GM18909 (cell line): ENCODE results near the gene MRPS14.
"Not testable (repeated sequence)": the region's sequence is repeated elsewhere in the genome, so short reads cannot be mapped to it uniquely, and the experiment has no call there.

Experiments
- ATAC-seq: cut with Tn5 transposase; IDR thresholded peaks from one replicate; pipeline ENCODE4 v1.9.1; 2021; ENCODE audit warnings: mild to moderate bottlenecking; ENCODE audit not compliant: unreplicated experiment, poor library complexity

MRPS14 gene

GRCh38 chr1:175024773-175025172 is 1.5 kb upstream of the MRPS14 start:
- no peak for ATAC-seq

DNA sequence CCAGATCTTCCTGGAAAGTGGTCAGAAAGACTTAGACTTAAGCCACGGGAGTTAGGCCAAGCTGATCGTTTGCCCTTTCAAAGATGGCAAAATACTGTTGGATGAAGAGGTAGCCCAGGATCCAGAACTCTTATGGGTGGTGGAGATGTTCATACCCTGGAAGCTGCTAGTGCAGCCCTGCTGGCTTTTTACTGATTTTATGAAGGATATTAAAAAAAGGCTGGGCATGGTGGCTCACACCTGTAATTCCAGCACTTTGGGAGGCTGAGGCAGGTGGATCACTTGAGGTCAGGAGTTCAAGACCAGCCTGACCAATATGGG is 657 bp upstream of the MRPS14 start:
- ATAC-seq, result not testable (repeated sequence)

DNA sequence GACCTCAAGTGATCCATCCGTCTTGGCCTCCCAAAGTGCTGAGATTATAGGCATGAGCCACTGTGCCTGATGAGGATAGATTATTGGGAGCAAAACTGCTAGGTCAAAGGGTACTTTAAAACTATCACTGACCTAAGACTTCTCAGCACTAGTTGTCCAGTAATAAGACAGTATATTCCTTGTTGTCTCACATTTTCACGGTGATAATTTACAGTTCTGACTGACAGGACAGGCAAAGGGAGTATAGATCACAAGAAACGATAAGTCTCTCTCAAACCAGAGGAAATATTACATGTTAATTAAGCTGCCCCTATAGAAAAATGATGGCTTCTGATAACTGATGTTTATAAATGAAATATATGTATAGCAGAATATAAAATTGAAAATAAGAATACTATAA is 3.7 kb downstream of the MRPS14 start:
- ATAC-seq, result no peak

DNA sequence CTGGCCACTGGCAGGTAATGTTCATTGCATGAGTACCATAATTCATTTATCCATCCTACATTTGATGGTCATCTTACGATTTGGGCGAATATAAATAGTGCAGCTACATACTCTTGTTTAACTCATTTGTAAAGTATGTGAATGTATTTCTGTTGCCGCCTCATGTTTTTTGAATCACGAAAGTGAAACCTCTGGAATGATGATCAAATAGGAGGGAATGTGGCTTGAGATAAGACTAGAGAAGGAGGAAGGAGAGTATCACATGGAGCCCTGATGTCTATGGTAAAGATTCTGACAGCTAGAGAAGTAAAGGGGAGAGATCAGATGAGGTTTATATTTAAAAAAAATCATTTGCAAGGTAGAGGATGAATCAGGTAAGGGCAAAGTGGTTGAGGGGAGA is 8.0 kb downstream of the MRPS14 start:
- ATAC-seq, result no peak

- ATAC-seq, result no peak
Observed at GRCh38 chr1:175013445-175013844, 9.8 kb downstream of the MRPS14 start.

DNA sequence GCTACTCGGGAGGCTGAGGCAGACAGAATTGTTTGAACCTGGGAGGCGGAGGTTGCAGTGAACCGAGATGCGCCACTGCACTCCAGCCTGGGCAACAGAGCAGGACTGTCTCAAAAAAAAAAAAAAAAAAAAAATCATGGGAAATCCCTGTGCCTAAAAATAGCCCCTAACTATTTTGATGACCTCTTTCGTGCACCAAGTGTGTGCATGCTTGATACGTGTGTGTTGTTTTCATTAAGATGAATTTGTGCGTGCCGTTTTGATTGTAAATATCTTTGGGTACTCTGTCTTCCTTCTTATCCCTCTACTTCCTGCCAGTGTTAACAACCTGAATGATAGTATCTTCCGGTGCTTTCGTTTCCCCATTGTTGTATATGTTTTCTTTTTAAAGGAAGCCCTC is 13.7 kb downstream of the MRPS14 start:
- ATAC-seq, result no peak

- ATAC-seq, result no peak
Observed at GRCh38 chr1:175005085-175005783, 18.0 kb downstream of the MRPS14 start.

DNA sequence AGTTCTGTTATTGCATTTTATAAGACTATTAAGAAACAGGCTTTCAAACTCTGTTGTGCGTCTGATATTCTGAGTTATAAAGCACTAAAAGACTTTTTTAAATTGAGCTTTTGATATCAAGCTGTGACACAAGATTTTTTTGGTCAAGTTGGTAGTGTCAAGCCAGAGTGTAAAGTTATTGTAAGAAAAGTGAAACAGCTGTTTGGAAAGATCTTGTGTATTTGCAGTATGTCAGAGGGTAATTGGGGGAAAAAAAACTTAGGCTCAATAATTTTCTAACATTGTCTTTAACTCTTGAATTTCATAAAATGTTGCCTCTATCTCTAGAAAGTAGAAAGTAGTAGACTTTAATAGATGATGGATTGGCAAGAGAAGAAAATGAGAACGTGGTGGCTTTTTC is 19.7 kb downstream of the MRPS14 start:
- no peak for ATAC-seq

GRCh38 chr1:175002910-175003517 is 20.2 kb downstream of the MRPS14 start:
- no peak for ATAC-seq

- no peak for ATAC-seq
Observed at GRCh38 chr1:175000697-175001187, 22.5 kb downstream of the MRPS14 start.

DNA sequence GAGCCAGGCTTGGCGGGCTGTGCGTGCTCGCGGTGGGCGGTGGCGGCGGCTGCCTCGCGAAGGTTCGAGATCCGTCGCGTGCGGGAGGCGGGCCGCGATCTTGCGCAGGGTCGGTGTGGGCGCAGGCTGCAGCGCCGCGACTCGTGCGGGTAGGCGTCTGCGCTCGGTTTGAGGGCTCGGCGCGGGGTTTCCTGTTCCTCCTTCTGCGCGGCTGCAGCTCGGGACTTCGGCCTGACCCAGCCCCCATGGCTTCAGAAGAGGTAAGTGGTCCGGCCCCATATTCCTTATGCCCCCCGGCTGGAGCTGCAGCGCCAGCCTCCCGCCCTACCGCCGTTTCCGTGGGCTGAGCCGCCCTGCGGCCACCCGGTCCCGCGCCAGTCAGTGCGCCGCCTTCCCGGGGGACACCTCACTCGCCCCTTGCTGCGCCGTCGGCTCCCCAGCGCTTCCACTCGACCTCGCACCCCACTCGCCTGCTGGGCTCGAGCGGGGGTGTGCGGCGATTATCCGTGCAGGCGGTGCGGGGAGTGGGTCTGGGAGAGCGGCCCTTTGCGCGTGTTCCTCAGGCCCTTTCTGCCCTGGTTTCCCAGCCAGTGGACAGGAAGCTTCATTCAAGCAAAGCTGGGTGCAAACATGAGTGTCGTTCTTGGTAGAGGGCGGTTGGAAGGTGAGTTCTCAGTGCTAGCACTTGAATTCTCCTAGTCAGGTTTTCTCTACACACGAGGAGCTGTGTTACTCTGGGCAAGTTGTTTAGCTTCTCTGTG is 23.1 kb downstream of the MRPS14 start, which contains the start of gene CACYBP:
TSS of gene CACYBP (plus strand) at position 12 of the 761 bp plus-strand sequence. CDS start at position 246, 234 bp downstream.
- peak; percentile 12 for ATAC-seq

DNA sequence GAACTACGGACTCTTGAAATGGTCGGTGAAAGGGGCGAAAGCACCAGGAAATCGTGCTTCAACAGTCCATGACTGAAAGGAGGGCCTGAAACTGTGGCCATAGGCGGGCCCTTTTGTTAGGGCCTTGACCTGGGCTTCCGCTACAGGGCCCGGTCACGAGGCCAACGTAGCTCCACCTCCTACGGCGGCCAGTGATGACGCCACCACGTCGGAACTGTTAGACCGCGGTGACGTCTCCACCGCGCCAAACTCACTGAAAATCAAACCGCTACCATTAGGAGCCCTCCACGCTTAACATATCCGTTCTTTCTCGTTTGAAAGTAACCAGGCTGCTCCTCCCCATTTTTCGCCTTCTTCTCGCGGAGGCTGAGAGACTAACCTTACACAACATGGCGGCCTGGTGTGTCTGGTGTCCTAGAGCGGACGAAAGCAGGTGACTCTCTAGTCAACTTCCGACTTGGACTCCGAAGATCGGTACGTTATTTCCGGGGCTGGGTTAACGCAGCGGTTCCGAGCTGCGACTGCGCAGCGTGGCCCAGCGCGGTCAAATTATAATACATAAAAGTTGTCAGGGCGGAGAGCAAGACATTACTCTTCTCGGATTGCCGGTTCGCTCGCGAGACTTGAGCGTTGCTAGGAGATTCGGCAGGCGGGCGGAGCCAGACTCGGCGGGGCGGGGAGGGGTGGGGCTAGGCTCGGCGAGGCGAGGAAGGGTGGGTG is 23.8 kb downstream of the MRPS14 start:
- peak; percentile 80 for ATAC-seq

DNA sequence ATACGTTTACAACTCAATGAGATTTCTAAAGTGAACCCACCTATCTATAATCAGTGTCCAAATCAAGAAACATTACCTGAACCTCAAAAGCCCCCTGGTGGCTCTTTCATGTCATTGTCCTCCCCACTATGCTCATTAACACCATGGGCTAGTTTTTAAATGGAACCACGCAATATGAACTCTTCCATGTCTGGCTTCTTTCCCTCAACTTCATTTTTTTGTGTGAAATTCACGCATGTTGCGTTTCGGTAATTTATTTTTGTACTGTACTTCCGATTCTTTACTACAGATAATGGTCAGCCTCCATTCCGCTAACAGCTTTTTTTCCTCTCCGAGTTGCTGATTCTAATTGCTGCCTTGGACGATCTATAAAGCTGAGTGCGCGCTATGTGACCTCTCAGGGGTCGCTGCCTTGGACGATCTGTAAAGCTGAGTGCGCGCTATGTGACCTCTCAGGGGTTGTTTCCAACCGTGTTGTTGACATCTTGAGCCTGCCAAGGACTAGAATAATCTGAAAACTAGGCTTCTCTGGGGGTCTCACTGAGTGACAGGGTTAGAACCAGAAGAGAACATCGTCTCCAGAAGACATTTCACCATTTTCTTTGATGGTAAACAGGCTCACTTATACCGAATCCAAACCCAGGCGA is 24.5 kb downstream of the MRPS14 start:
- ATAC-seq, result peak; percentile 0

- ATAC-seq, result no peak
Observed at GRCh38 chr1:174997041-174997440, 26.2 kb downstream of the MRPS14 start.

DNA sequence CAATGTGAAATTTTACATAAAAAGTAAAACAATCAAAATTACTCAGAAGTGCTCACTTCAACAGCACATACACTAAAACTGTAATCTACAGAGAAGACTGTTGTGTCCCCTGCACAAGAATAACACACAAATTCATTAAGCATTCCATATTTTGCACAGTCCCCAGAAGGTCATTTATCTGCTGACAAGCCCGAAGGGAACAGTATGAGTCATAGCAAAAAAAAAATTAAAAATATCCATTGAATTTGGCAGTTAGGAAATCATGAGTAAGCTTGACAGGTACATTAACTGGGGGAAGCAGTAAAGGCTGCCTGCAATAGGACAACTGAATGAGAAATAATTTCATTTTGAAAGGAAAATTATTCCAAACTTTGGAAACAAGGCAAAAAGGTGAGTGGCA is 26.7 kb downstream of the MRPS14 start:
- no peak for ATAC-seq

DNA sequence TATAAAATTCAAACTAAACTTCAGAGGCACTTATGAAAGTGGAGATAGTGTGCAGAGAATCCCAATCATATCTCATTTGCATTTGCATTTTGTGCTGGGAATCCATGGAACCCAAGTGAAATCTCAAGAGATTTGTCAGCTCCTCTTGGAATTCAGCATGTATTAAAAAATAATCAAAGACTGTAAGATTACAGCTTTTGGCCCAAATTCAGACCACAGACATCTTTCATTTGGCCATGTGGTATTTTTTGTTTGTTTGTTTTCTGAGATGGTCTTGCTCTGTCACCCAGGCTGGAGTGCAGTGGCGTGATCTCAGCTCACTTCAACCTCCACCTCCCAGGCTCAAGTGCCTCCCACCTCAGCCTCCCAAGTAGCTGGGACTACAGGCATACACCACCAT is 27.3 kb downstream of the MRPS14 start:
- ATAC-seq, result no peak

- no peak for ATAC-seq
Observed at GRCh38 chr1:174995121-174995520, 28.1 kb downstream of the MRPS14 start.

DNA sequence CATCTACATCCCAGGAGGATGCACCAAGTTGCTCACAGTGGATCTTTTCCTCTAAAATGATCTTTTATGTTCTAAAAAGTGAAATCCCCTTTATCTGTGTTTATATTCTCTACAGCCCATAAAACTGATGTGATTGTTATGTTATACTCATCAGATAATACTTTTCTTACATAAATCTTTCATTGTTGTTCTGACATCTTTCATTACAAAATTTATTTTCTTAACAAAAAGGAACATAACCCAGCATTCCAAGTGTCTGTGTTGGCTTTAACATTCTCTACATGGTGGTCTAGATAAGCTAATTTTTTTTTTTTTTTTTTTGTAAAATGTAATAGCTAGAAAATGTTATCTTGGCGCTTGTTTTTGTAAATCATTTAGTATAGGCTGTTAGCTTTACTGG is 31.8 kb downstream of the MRPS14 start:
- ATAC-seq, result no peak

DNA sequence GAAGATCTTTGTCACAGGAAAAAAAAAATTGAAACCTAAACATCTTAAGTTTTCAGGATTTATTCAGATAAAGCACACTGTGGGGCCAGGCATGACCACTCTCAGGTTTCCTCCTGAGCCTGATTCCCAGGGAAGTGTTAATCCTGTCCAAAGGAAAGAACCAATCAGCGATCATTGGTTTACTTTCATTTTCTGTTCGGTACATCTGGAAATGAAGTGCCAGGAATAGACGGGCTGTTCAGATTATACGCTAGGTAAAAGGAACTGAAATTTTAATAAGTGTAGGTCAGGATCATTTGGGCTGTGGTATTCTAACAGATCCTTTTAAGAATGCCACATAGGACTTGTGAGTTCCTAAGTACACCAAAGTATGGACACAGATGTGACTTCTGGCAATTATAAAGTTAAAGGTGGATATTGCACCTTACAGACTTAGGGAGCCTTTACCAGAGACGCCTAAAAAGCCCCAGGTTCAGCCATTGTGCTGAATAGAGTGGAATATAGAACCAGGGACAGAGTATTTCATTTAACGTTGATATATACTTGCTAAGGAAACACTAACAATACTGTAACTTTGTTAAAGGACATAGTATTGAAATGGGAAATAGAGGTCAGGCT is 32.7 kb downstream of the MRPS14 start:
- no peak for ATAC-seq
